GM18861 (cell line): ENCODE results near the gene TSPAN31.
A peak's percentile ranks its signal among the peaks of the same experiment; 100 is the strongest.

ENCODE experiments used
- ATAC-seq: cut with Tn5 transposase; IDR thresholded peaks from one replicate; pipeline ENCODE4 v1.9.1; 2021; ENCODE audit not compliant: unreplicated experiment

Gene TSPAN31

DNA sequence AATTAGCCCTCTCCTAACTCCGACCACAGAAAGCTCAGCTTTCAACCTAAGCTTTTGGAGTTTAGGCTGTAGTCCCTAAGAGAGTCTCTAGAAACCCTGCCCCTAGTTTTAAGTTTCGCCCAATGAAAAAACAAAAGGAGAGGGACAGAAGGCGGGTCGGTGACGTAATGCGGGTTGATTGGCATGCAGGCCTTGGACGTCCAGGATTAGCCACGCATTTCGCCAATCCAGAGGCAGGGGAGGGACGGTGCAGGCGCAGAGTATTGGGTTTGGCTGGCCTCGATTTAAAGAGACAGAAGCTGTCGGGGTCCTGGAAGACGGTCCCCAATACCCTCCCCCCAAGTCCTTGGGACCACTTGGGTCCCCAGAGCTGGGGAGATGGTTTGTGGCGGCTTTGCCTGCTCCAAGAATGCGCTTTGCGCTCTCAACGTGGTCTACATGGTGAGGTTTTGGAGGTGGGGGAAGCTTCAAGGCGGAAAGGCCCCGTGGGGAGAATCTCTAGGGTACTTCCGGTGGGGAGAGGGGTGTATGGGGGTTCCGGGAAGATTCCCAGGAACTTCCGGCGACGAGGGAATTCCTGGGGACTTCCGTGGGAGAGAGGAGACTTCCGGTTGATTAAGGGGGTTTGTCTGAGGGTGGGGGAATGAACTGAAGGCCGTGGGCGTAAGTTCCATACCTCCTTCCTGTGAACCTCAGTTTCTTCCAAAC lies at the start of gene TSPAN31:
TSPAN31 (plus strand) TSS at position 263 of the 708 bp plus-strand sequence; CDS start at position 379, 116 bp downstream.
- peak; percentile 68 for ATAC-seq

GRCh38 chr12:57695770-57696432 lies 48.9 kb upstream of the TSPAN31 start:
- no peak for ATAC-seq

DNA sequence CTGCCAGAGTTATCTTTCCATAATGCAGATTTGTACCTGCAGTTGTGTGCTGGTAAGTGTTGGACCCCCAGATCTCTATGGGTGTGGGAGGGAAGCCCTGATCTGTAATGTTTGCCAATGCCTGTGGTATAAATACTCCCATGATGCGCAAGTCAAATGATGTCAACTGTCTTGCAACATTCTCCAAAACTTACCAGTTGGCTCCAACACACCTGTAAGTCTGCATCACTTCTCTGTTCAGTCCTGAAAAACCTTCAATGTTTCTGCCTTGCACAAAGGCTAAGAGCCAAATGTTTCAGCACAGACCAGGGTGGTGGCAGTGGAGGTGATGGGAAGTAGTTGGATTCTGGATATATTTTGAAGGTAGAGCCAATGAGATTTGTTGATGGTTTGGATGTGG lies 47.8 kb upstream of the TSPAN31 start:
- no peak for ATAC-seq

- ATAC-seq = no peak
These were observed 46.4 kb upstream of the TSPAN31 start for GRCh38 chr12:57698414-57698813.

GRCh38 chr12:57700317-57700716 lies 44.5 kb upstream of the TSPAN31 start:
- no peak for ATAC-seq

- no peak for ATAC-seq
These were observed 37.6 kb upstream of the TSPAN31 start for GRCh38 chr12:57707250-57707649.

DNA sequence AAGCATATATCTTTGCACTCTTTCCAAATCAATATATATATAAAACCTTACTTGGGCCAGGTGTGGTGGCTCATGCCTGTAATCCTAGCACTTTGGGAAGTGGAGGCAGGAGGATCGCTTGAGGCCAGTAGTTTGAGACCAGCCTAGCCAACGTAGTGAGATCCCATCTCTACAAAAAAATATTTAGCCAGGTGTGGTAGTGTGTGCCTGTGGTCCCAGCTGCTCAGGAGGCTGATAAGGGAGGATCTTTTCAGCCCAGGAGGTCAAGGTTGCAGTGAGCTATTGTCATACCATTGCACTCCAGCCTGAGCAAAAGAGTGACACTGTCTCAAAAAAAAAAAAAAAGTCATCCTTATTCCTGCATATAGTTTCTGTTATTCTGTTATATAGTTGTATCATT lies 36.5 kb upstream of the TSPAN31 start:
- ATAC-seq = no peak

- no peak for ATAC-seq
These were observed 32.1 kb upstream of the TSPAN31 start for GRCh38 chr12:57712701-57713100.

GRCh38 chr12:57713209-57713608 lies 31.6 kb upstream of the TSPAN31 start:
- no peak for ATAC-seq

DNA sequence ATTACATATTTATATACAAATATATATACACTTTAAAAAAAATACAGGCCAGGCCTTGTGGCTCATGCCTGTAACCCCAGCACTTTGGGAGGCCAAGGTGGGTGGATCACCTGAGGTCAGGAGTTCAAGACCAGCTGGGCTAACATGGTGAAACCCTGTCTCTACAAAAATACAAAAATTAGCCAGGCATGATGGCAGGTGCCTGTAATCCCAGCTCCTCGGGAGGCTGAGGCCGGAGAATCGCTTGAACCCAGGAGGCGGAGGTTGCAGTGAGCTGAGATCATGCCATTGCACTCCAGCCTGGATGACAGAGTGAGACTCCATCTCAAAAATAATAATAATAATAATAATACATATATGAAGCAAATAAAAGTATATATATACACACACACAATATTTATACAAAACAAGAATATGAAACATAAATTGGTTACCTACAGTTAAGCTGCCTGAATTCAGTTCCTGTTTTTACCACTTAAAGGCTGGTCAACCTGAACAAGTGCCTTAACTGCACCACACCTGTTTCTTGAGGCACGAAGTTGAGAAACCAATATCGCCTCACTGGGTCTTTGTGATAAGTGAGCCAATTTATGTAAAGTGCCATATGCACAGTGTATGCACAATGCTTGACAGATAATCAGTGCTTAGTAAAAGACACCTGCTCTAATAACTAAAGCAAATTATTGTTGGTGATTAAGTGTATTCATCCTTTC lies 29.6 kb upstream of the TSPAN31 start:
- ATAC-seq = peak; percentile 33

DNA sequence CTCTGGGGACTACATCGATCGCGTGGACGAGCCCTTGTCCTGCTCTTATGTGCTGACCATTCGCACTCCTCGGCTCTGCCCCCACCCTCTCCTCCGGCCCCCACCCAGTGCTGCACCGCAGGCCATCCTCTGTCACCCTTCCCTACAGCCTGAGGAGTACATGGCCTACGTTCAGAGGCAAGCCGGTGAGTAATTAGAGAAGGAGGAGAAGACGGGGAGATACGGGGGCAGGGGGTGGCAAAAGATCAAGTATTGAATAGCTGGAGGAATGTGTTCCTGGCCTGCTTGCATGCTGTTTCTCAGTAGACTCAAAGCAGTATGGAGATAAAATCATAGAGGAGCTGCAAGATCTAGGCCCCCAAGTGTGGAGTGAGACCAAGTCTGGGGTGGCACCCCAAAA lies 29.1 kb upstream of the TSPAN31 start:
- ATAC-seq = no peak

DNA sequence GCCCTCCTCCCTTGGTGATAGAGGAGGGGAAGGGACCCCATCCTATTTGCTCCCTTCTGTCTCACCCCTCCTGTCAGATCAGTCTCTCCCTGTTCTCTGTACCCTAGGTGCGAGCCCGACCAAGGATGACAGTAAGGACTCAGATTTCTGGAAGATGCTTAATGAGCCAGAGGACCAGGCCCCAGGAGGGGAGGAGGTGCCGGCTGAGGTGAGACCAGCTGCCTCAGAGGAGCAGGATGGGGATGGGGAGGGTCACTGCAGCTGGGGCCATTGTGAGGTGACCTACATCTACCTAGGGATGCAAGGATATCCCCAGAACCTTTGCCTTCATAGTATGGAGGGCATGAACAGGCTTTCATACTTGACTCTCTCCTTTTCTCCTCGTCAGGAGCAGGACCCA lies 28.5 kb upstream of the TSPAN31 start:
- no peak for ATAC-seq

DNA sequence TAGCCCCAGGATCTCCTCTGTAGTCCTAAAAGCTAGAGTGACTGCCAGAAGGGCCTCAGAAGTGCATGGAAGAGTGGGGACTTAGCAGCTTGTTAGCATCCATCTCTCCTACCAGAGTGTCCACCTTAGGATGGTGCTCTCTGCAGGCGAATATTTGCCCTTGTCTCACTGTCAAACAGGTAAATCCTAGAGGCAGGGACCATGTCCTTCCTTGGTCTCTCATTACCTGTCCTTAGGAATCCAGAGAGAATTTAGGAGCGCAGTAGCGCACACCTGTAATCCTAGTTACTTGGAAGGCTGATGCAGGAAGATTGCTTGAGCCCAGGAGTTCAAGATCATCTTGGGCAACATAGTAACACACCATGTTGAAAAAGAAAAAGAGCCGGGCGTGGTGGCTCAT lies 27.7 kb upstream of the TSPAN31 start:
- ATAC-seq = no peak

DNA sequence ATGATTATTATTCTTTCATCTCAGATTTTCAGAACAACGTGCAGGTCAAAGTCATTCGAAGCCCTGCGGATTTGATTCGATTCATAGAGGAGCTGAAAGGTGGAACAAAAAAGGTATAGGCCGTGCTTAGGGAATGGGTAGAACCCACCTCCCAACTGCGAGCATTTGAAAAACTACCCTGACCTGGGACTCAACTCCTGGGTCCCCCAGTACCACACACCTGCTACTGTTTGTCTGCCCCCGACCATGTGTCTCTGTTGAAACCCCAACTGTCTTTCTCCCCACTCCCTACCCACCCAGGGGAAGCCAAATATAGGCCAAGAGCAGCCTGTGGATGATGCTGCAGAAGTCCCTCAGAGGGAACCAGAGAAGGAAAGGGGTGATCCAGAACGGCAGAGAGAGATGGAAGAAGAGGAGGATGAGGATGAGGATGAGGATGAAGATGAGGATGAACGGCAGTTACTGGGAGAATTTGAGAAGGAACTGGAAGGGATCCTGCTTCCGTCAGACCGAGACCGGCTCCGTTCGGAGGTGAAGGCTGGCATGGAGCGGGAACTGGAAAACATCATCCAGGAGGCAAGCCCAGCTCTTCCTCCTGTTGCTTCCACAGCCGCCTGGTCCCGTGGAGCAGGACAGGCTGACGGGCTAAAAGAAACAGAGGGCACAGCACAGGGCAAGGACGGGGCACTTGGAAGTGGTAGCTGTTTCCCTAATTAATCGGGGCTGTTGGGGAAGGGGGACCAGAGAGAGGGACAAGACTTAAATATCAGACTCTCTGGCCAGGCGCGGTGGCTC lies 26.8 kb upstream of the TSPAN31 start:
- ATAC-seq = no peak

GRCh38 chr12:57718641-57719528 lies 26.0 kb upstream of the TSPAN31 start:
- ATAC-seq = no peak

DNA sequence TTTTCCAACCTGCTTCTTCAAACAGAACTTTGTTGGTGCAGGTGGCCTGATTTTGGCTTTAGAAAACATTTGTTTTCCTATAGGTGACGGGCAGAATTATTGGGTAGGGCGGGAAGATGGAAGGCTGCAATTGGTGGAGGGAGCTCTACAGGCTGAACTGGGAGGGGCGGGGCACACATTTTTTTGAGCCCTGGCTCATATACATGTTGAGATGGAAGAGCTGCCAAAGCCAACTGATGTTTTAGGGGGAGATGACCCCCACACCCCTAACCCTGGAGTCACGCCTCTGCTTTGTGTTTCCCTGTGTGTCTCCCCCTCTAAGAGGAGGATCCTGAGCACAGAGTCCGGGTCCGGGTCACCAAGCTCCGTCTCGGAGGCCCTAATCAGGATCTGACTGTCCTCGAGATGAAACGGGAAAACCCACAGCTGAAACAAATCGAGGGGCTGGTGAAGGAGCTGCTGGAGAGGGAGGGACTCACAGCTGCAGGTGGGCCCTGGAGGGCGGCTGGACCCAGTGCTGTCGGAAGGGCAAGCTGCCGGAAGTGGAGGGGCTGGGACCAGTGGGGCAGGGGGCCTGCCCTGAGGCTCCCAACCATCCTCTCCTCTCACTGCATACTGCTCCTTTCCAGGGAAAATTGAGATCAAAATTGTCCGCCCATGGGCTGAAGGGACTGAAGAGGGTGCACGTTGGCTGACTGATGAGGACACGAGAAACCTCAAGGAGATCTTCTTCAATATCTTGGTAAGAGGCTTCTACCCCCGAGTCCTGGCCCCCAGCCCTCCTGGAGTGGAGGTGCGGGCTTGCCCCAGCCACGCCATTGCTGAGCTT lies 24.8 kb upstream of the TSPAN31 start:
- ATAC-seq = no peak

DNA sequence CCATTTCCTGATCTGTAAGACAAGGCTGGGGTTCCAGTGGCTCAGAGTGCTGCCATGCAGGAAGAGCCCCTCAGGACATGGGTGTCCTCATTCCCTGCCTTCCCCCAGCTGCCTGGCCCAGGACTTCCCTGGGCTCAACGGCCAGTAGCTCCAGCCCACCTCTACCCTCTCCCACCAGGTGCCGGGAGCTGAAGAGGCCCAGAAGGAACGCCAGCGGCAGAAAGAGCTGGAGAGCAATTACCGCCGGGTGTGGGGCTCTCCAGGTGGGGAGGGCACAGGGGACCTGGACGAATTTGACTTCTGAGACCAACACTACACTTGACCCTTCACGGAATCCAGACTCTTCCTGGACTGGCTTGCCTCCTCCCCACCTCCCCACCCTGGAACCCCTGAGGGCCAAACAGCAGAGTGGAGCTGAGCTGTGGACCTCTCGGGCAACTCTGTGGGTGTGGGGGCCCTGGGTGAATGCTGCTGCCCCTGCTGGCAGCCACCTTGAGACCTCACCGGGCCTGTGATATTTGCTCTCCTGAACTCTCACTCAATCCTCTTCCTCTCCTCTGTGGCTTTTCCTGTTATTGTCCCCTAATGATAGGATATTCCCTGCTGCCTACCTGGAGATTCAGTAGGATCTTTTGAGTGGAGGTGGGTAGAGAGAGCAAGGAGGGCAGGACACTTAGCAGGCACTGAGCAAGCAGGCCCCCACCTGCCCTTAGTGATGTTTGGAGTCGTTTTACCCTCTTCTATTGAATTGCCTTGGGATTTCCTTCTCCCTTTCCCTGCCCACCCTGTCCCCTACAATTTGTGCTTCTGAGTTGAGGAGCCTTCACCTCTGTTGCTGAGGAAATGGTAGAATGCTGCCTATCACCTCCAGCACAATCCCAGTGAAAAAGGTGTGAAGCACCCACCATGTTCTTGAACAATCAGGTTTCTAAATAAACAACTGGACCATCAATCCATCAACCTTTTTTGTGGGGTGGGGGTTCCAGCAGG lies 23.9 kb upstream of the TSPAN31 start:
- ATAC-seq = no peak
